HG03565 (cell line): ENCODE measurements around the gene TRIM65.
"Not testable (repeated sequence)": the region's sequence is repeated elsewhere in the genome, so short reads cannot be mapped to it uniquely, and the experiment has no call there.

ENCODE experiments used
- ATAC-seq: cut with Tn5 transposase; IDR thresholded peaks from one replicate; pipeline ENCODE4 v1.9.1; 2021; ENCODE audit warnings: mild to moderate bottlenecking, moderate library complexity; ENCODE audit not compliant: unreplicated experiment

The TRIM65 gene

DNA sequence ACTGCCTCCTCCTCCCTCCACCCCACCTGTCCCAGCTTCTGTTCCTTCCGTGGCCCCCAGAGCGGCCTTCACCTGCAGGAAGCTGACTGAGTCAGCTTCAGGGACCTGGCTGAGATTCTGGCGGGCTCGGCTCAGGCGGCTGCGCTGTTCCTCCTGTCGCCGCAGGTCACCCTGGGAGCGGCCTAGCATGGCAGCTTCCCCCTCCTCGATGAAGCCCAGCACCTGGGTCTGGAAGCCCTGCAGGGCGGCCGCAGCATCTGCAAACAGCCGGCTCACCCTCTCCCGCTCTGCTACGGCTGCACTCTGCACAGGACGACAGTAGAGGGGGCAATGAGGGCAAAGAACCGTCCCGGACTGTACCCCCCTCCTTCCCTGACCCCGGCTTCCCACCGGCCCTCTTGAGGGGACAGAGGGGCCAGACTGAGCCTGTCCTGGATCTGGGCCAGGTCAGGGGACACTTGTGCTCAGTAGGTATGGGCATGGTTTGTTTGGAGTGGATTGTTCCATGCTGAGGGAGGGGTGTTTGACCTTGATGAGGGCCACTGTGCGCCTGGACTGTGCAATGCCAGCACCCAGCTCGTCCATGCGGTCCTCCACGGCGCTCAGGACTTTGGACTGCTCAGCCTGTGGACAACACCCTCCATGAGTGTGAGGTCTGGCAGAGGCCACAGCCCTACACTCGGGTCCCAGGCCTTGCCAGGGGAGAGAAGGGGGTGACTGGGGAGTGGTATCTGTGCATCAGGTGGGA is 20.4 kb downstream of the TRIM65 start:
- ATAC-seq: no peak

- no peak for ATAC-seq
Measured at GRCh38 chr17:75875940-75876189, 20.9 kb downstream of the TRIM65 start.

GRCh38 chr17:75875182-75875939 is 21.4 kb downstream of the TRIM65 start:
- no peak for ATAC-seq

- no peak for ATAC-seq
Measured at GRCh38 chr17:75874323-75875181, 22.2 kb downstream of the TRIM65 start.

- no peak for ATAC-seq
Measured at GRCh38 chr17:75873587-75874322, 23.0 kb downstream of the TRIM65 start.

GRCh38 chr17:75872434-75873351 is 24.1 kb downstream of the TRIM65 start:
- ATAC-seq: no peak

DNA sequence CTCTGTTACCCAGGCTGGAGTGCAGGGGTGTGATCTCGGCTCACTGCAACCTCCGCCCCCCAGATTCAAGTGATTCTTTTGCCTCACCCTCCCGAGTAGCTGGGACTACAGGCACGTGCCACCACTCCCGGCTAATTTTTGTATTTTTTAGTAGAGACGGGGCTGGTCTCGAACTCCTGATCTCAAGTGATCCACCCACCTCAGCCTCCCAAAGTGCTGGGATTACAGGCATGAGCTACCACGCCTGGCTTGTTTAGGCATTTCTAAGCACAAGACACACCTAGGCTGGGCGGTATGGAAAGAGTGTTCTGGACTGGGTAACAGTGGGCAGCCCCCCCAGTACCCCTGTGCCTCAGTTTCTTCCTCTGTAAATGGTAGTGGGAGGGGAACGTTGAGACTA is 26.5 kb downstream of the TRIM65 start:
- ATAC-seq: not testable (repeated sequence)

GRCh38 chr17:75869282-75870141 is 27.2 kb downstream of the TRIM65 start:
- no peak for ATAC-seq

DNA sequence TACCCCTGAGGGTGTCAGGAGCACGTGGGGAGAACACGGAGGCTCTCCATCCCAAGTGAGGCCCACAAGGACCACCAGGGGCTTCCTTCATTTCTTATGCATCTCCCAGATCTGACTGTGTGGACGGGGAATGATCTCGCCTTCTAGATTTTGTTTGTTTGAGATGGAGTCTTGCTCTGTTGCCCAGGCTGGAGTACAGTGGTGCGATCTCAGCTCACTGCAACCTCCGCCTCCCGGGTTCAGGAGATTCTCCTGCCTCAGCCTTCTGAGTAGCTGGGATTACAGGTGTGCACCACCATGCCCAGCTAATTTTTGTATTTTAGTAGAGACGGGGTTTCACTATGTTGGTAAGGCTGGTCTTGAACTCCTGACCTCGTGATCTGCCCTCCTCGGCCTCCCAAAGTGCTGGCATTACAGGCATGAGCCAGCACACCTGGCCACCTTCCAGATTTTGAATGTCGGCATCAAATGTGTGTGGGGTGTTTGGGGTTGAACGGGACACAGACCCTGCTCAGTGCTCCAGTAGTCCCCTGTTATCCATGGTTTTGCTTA is 27.9 kb downstream of the TRIM65 start:
- not testable (repeated sequence) for ATAC-seq

- not testable (repeated sequence) for ATAC-seq
Measured at GRCh38 chr17:75865404-75866188, 31.2 kb downstream of the TRIM65 start.

- peak; percentile 26 for ATAC-seq
Measured at GRCh38 chr17:75864887-75865286, 31.9 kb downstream of the TRIM65 start.

GRCh38 chr17:75864448-75864871 is 32.3 kb downstream of the TRIM65 start:
- ATAC-seq: peak; percentile 73

DNA sequence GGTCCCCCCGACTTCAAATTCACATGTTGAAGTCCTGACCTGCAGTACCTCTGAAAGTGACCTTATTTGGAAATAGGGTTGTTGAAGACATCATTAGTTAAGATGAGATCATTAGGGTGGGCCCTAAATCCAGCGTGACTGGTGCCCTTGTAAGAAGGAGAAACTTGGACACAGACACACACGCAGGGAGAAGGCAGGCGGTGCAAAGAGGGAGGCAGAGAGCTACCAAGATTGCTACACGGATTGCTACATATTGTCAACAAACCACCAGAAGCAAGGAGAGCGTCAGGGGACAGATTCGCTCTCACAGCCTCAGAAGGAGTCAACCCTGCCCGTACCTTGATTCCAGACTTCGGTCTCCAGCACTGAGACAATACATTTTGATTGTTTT is 34.8 kb downstream of the TRIM65 start:
- ATAC-seq: no peak

- ATAC-seq: not testable (repeated sequence)
Measured at GRCh38 chr17:75859358-75859757, 37.4 kb downstream of the TRIM65 start.

DNA sequence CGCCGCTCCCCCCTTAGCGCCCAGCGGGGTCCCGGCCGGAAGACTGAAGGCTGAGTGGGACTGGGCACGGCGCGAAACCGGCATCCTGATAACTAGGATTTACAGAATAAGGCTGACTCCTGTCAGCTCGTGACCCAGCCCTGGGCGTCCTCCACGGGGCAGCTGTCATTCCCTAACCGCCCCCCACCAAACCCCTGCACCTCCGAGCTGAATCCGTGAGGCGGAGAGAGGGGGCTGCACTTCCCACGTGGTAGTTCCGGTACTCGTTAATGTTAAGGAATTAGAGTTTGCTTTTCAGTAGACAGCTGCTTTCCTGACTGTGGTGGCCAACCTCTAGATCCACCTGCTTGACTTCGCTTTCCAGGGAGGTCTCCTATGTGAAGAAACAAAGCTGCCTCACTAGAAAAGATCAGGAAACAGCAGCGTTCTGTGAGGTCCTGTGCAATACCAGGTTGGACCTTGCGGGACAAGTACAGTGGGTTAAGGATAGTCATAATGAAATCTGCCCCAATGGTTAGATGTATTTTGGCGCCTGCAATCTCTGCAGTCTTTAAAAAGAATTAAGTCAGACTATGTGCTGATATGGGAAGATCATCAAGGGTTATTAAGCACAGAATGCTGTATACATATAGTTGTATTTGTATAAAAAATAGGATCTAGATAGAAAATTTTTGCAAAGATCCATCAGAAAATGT is 40.5 kb downstream of the TRIM65 start:
- ATAC-seq: peak; percentile 2

DNA sequence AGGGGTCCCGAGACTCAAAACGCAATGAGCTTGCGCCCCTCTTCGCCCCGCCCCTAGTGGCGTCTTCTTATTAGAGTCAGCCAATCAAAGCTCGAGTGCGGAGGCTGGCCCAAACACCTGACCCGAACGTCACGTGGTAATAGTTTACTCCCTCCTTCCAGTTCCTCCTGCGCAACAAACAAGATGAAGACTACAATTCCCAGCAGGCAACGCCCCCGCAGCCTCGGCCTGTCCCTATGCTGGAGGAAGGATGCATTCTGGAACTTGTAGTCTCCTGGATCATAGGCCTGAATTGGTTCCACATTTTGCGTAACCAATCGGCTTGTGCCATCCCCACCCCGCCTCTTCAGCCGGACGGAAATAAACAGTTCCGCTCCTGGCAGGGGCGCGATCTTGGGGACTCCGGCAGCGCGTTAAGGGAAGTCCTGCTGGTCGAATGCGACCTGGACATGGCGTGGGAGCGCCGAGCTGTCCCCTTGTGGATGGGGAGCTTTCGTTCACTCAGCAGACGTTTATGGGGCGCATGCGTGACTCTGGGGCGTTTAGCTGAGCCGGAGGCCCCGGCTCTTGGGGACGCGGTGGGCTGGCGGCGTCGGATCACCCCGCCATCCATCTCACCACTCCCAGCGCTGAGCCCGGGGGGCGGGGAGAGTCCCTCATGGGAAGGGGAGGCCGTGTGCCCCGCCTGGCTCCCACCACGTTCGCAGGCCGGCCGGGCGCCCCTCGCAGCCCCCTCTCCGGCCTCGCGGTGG is 41.3 kb downstream of the TRIM65 start, which contains the start of gene WBP2:
TSS of gene WBP2 (minus strand) at position 26 of the 752 bp plus-strand sequence. CDS start 38 bp downstream, outside the sequence.
- peak; percentile 85 for ATAC-seq
